Measurements from ENCODE around the gene ATP8A2.

The ATP8A2 gene

DNA sequence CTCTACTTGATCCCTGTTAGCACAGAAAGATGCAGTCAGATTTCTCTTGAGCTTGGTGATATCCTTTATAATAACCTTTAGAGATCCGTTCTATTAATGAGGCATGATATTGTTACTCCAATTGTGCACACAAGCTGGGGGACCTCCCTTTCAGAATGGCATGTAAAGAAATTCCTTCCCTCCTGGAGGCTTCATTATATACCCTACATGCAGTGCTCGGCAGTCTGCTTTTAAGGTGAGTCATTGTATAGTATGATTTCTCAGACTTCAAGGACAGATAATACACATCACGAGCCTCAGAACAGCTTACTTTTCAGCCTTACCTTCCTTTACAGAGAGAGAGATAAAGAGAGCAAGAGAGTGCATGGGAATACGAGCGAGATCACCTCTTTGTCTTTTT is 261.3 kb downstream of the ATP8A2 start:
- DNase-seq: no peak

- no peak for DNase-seq
These were observed 273.9 kb downstream of the ATP8A2 start for GRCh38 chr13:25645681-25646080.

DNA sequence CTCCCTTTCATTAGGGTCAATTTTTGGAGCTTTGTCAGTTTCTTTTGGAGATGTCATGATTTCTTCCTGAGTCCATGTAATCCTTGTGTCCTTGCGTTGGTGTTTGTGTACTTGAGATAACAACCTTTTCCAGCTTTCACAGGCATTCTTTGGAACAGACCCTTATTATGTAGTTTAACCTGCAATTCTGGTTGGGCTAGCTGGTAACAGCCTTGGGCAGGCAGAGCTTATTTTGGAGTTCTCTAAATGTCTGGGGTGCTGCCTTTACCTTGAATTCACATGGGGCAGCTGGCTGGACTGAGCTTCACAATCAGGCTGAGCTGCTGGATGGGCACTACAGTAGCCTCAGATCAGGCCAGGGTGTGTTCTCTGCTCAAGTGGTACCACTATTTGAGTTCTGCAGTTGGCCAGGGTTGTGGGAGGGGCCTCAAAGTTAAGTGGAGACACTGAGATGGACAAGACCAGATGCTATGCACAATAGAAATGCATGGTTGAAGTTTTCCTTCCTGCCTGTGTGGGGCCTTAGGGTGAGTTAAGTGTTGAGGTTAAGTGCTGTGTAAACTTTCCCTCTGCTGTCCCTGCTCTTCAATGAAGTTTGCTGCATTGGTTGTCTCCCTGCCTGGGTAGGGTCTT is 277.3 kb downstream of the ATP8A2 start:
- DNase-seq: no peak

DNA sequence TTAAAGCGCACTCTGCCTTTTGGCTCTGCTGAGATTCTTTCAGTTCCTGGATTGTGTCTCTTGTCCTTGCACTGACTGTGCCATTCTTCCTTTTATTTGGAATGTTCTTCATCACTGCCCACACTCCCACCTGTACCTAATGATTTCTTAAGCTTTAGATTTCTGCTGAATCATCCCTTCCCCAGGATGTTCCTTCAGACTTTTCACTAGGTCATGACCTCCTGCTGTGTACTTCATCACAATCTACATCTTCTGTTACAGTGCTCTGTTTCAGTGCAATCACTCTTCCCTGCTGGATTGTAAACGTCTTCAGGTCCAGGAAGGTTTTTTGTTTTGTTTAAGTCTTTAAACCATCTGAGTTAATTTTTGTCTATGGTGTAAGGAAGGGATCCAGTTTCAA is 281.0 kb downstream of the ATP8A2 start:
- no peak for DNase-seq

- DNase-seq: no peak
These were observed 282.5 kb downstream of the ATP8A2 start for GRCh38 chr13:25654322-25654721.

DNA sequence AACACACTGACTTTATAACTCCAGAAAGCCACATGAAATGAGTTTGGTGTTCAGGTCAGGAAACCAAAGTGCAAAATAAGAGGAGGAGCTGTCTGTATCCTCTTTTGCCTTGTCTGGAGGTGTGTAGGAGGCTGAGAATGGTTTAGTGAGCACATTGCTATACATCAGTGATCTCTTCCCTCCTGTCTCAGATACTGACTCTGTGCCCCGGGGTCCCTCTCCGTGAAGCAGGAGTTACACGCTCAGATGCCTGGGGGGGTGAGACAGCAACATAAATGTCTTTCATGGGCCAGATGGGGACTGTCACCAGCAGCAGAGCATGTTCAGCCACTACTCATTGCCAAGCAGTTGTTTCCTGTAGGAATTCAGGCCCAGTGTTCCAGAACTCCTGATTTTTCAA is 285.4 kb downstream of the ATP8A2 start:
- no peak for DNase-seq

GRCh38 chr13:25659091-25659795 is 287.5 kb downstream of the ATP8A2 start:
- no peak for DNase-seq

DNA sequence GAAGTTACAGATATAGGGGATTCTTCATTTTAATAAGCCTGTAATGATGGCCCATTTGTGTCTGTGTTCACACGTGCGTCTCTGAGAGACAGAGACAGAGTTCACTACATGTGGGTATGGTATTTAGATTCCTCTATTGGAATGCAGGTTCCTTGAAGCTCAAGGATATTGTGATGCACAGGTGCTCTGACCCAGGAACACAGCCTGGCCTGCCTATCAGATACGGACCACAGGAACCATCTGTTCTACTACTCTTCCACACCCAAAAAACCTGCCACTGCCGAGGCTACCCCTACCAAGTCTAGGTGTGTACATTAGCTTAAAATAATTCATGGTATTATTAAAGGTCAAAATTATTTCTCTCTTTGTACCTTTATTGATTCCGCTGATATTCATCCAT is 289.2 kb downstream of the ATP8A2 start:
- no peak for DNase-seq

- no peak for DNase-seq
These were observed 290.7 kb downstream of the ATP8A2 start for GRCh38 chr13:25662516-25662915.

- DNase-seq: no peak
These were observed 296.6 kb downstream of the ATP8A2 start for GRCh38 chr13:25668345-25668744.

GRCh38 chr13:25673711-25674110 is 301.9 kb downstream of the ATP8A2 start:
- no peak for DNase-seq

GRCh38 chr13:25674371-25674770 is 302.6 kb downstream of the ATP8A2 start:
- no peak for DNase-seq

- no peak for DNase-seq
These were observed 303.3 kb downstream of the ATP8A2 start for GRCh38 chr13:25675060-25675459.

- DNase-seq: no peak
These were observed 306.2 kb downstream of the ATP8A2 start for GRCh38 chr13:25677956-25678355.

DNA sequence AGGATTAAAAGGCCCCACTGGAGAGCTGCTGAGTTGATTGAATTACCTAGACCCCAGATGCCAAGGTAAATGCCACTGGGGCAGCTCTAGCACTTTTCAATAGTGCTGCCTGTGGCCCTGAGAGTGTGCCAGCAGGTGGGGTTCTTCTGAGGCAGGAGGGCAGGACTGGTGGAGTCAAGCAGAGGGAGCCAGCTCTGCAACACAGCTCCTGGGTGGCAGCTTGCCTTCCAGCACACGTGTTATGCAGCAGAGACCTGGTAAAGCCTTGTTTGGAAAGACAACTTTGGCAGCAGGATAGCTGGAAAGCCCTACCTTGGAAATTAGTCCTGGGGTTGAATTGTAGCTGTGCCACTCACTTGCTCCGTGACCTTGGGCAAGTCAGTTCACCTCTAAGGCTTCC is 306.6 kb downstream of the ATP8A2 start:
- no peak for DNase-seq

DNA sequence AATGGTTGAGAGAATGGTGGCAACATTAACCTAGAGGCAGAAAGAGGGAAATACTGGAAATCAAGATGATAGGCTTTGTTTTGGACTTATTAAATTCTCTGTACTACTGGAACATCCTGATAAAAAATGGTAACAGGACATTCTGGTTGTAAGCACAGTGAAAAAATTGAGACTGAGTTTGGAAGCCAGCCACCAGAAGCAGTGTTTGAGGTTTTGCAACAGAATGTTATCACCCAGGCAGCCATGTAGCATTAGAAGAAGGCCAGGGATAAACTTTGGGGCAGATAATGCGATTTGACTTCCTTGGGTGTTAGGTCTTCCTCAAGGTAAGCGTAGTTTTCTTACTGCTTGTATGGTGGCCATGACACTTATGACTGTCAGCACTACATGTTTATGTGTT is 307.4 kb downstream of the ATP8A2 start:
- DNase-seq: no peak

DNA sequence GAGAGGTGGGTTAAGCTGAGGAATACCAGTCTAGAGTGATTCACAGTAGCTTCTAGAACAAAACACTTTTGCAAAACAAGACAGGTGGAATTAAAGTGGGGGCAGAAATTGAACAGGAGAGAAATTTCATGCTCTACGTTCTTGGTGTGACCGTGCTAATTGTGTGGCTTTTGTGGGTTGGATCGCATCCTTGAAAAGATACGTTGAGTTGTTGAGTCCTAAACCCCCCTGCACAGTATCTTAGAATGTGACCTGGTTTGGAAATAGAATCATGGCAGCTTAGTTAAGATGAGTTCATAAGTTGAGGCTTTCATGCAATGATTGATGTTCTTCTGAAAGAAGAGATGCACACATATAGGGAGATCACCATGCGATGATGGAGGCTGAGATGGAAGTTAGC is 308.2 kb downstream of the ATP8A2 start:
- no peak for DNase-seq

DNA sequence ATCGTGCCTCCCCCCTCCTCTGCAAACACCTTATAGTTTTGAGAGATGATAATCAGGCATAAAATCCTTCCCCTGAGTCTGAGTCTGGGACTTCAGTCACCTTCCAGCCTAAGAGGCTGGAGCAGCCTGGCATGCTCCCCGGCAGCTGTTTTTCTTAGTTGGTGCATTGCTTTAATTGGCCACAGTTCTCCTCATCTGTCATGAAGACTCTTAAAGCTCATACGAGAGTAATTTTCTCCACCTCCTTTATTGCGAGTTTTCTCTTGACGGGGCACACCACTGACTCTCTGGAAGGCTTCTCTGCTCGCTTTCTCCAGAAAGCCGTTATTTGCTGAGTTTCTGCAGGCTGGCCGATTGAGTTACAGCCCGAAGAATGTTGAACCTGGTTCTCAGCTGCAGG is 310.5 kb downstream of the ATP8A2 start:
- DNase-seq: no peak

DNA sequence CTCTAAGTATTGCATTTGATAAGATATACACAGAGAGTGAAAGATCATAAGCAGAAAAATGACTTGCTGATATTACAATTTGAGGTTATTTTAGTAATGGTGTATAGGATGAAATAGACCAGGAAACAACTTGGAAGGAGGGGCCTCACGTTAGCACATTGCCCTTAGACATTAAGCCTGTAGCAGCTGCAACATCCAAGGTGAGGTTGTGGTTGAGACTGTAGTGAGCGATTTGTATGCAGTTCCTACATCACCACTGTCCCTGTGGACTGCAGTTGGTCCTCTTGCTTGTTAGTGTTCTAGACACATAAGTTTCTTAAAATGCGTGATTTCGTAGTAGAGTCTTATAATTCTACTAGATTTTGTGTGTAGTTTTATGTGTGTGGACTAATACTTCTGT is 311.3 kb downstream of the ATP8A2 start:
- no peak for DNase-seq

DNA sequence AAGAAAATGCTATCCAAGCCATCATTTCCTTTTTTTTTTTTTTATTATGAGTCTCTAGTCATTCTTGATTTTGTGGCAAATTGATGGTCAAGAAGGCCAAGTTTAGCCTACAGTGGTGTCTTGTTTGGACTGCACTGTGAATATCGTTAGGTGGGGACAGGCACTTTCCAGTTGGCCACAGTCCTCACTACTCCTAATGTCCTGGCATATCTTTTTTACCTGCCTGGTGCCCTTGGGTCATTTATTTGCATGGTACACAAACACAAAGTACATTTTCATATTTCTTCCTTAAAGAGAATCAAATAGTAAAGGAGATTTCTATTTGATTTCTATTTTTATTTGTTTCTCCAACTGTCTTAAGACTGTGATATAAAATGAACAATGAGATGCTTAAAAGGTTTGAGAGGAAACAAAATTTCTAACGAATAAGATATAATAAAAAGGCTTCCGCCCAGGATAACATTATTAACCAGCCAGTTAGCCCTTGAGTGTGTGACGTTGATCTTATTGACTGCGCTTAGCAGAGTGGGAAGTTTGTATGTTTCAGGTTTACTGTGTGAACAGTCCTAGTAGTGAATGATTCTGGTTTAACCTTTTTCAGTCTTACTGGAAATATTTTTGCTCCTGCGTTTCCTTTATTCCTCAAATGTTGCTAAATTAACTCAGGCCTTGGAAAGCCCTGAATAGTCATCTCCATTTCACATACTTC is 312.0 kb downstream of the ATP8A2 start:
- no peak for DNase-seq

- DNase-seq: no peak
These were observed 312.7 kb downstream of the ATP8A2 start for GRCh38 chr13:25684491-25684890.

DNA sequence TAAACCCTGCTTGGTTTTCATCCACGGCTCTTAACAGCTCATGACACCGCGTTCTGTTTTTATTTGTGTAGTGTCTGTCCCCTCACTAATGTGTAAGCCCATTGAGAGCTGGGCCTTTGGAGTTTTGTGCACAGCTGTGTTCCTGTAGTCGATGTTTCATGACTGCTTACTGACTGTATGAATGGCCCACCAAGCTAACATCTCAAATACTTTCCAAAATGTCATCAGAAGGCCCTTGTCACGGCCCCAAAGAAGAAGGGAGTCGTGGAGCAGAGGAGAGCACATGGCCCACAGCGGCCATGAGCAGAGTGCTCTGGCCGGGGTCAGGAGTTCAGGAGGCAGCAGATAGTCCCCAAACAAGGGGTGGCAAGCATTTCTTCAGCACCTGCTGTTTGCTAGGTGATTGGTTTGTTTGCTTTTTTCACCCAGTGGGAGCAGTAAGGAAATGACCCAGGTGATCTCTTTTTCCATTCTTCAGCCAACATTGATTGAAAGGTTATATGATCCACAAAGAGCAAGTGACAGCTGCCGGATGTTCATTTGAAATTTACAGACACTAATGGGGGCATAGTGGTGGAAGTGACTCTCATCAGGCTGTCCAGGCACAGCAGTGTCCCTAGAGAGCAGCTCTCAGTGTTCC is 315.2 kb downstream of the ATP8A2 start:
- no peak for DNase-seq

DNA sequence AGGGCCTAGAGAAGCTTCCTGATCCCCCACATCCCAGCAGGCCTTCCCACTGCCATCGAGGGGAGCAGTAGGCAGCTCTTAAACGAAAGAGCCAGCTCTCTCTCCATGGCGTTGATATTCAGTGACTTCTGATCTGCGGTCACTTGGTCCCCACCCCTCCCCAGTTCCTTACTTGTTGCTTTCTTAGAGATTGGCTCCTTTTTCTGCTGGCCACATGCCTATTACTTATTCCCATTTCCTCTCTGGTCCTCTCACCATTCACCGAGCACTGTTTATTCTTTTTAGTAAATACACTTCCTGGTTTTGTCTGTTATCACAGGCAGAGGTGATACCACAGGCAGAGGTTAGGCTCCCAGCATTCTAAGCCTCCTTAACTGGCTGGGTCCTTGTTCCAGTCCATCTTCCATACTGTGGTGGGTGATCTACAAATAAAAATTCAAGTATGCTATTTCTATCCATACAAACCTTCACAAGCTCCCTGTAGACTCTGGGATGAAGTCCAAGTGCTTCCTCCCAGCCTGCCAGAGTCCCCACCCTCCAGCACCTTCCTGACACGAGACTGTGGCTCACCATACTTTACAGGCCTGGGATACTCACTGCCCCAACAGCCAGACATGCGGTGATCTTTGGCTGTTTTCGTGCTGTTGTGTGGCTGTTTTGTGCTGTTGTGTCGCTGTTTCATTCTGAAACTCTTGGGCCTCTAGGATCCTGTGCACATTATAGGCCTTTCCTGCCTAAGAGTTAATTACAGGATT is 315.9 kb downstream of the ATP8A2 start:
- peak; percentile 62 for DNase-seq

All from left hindlimb (tissue), 1 donor.